GM23338 (cell line): ENCODE results near the gene UBC. TPM values are rescaled to one million over a fixed set of nuclear protein-coding genes. Genes with fewer than 3 reads are reported as not detected.

Experiments
- EZH2 ChIP-seq: fragments of 200-600 bp; sonication (generic); IDR thresholded peaks from one replicate; pipeline ENCODE4 v1.8.0; 2017; ENCODE audit warnings: antibody characterized with exemption, mild to moderate bottlenecking, low read depth; ENCODE audit not compliant: unreplicated experiment
- JUNB ChIP-seq: IDR thresholded peaks from one replicate; pipeline ENCODE4 v1.6.1; 2016; ENCODE audit warnings: antibody characterized with exemption; ENCODE audit not compliant: unreplicated experiment
- POLR2AphosphoS5 ChIP-seq: IDR thresholded peaks from 2 replicates; pipeline ENCODE4 v1.6.1; 2016; ENCODE audit warnings: antibody characterized with exemption, low read depth
- ZNF331 ChIP-seq: fragments of 250-450 bp; sonication (Bioruptor Pico); IDR thresholded peaks from 2 replicates; pipeline ENCODE4 v1.5.0; 2020; ENCODE audit warnings: low read depth, mild to moderate bottlenecking, moderate library complexity
- ZNF462 ChIP-seq: fragments of 250-450 bp; sonication (Bioruptor Pico); IDR thresholded peaks from 2 replicates; pipeline ENCODE4 v1.5.0; 2020; ENCODE audit warnings: mild to moderate bottlenecking, moderate library complexity
- microRNA-seq: library from miRNA; unstranded; fragments of <30 nt; microRNA quantifications from one replicate; pipeline ENCODE4, GENCODE V29; 2017
- polyA plus RNA-seq: library from polyadenylated mRNA; unstranded; fragments of >200 nt; fragmentation: Nextera tagmentation; extraction: Ambion mirVana; gene quantifications from 2 replicates; pipeline ENCODE4 v1.2.1, GENCODE V29; 2016
- small RNA-seq: library from RNA; depleted of rRNA; stranded (forward); fragments of <200 nt; gene quantifications from one replicate; pipeline ENCODE3, GENCODE V24; 2014; ENCODE audit warnings: low replicate concordance
- total RNA-seq: library from RNA; depleted of rRNA; stranded (reverse); fragments of >200 nt; shearing (Covaris generic); gene quantifications from 2 replicates; pipeline ENCODE4 v1.2.3, GENCODE V29; 2014; rRNA removed
- TF ChIP-seq, protein P1 (sequence below), 2 experiments: fragments of 200-600 bp in 1 of 2; sonication (generic) in 1 of 2; conservative IDR thresholded peaks; 2 replicates each; pipeline versions ENCODE4 v1.5.1 to v1.6.1; 2016 to 2017; ENCODE audit warnings: antibody characterized with exemption in 2 of 2, low read depth in 2 of 2, mild to moderate bottlenecking in 2 of 2, moderate library complexity in 1 of 2

UBC gene
- total and polyA plus RNA-seq, 2 experiments from 2014 or later, result 511 to 665 TPM

GRCh38 chr12:124861898-124862676 lies 52.4 kb downstream of the UBC start (continued):
- TF ChIP-seq ZNF462 (CRISPR knock-in tag) (no peak), POLR2AphosphoS5 (no peak), JUNB (no peak), ZNF331 (CRISPR knock-in tag) (no peak), EZH2 (no peak)
- TF ChIP-seq, protein P1, sequence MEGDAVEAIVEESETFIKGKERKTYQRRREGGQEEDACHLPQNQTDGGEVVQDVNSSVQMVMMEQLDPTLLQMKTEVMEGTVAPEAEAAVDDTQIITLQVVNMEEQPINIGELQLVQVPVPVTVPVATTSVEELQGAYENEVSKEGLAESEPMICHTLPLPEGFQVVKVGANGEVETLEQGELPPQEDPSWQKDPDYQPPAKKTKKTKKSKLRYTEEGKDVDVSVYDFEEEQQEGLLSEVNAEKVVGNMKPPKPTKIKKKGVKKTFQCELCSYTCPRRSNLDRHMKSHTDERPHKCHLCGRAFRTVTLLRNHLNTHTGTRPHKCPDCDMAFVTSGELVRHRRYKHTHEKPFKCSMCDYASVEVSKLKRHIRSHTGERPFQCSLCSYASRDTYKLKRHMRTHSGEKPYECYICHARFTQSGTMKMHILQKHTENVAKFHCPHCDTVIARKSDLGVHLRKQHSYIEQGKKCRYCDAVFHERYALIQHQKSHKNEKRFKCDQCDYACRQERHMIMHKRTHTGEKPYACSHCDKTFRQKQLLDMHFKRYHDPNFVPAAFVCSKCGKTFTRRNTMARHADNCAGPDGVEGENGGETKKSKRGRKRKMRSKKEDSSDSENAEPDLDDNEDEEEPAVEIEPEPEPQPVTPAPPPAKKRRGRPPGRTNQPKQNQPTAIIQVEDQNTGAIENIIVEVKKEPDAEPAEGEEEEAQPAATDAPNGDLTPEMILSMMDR (conservative IDR thresholded peaks at IDR 0.05; ENCODE audit: low read depth in 2 of 2), result no peak

Small RNA genes within 50 kb of the gene (microRNA-seq; reads per million reads assigned to microRNA genes)
- not detected for gene MIR5188

Small RNA genes within 50 kb of the gene (small RNA-seq; reads per million reads assigned to genes)
- gene MIR5188 (not detected), gene RNU6-927P (not detected)

Other genes starting within 250 kb of the UBC start
- gene SCARB1, start 50.8 kb downstream of the UBC start, total RNA-seq, result 49.3 and 62.5 TPM in 2 replicates
- gene SCARB1, start 50.8 kb downstream of the UBC start, polyA plus RNA-seq, result 31.0 TPM in 2 replicates
- gene DHX37, start 74.5 kb upstream of the UBC start, total RNA-seq, result 52.9 and 61.5 TPM in 2 replicates
- 16.0 and 17.4 TPM in 2 replicates for gene DHX37, start 74.5 kb upstream of the UBC start, polyA plus RNA-seq
- gene BRI3BP, start 79.0 kb upstream of the UBC start, total RNA-seq, result 10.7 and 12.6 TPM in 2 replicates
- 5.8 and 7.5 TPM in 2 replicates for gene BRI3BP, start 79.0 kb upstream of the UBC start, polyA plus RNA-seq
- gene AACS, start 150.8 kb upstream of the UBC start, total RNA-seq, result 64.4 and 64.5 TPM in 2 replicates
- gene AACS, start 150.8 kb upstream of the UBC start, polyA plus RNA-seq, result 31.1 and 33.0 TPM in 2 replicates